Calu3 (cell line): ENCODE results near the gene MRPL19. TPM values are rescaled to one million over a fixed set of nuclear protein-coding genes. Genes with fewer than 3 reads are reported as not detected.

Experiments used
- BruUV-seq: library from RNA; stranded (reverse); fragments of 400-500 nt; replicated peaks from 2 replicates; lab custom pipeline; 2021; lab: Mats Ljungman, UMichigan
- CTCF ChIA-PET: fragments of 300-600 bp; sonication (Branson Sonifier 250); formaldehyde crosslinking; loops from one replicate; lab custom pipeline; 2022; ENCODE audit warnings: antibody characterized with exemption; lab: Charles Lee
- DNase-seq: peaks from one replicate; pipeline ENCODE4 v3.0.0; 2022
- H3K27ac Mint-ChIP-seq: one replicate; pipeline ENCODE4 v1.8.0; 2022; ENCODE audit warnings: mixed read lengths; ENCODE audit not compliant: unreplicated experiment
- H3K27me3 Mint-ChIP-seq: one replicate; pipeline ENCODE4 v1.8.0; 2022; ENCODE audit warnings: mixed read lengths; ENCODE audit not compliant: unreplicated experiment
- H3K36me3 Mint-ChIP-seq: one replicate; pipeline ENCODE4 v1.8.0; 2022; ENCODE audit warnings: mild to moderate bottlenecking, moderate library complexity, mixed read lengths; ENCODE audit not compliant: insufficient read depth, unreplicated experiment
- H3K4me1 Mint-ChIP-seq: one replicate; pipeline ENCODE4 v1.8.0; 2022; ENCODE audit warnings: mild to moderate bottlenecking, low read depth, mixed read lengths; ENCODE audit not compliant: unreplicated experiment
- H3K4me3 Mint-ChIP-seq: one replicate; pipeline ENCODE4 v1.8.0; 2022; ENCODE audit warnings: mild to moderate bottlenecking, low read depth, moderate library complexity, mixed read lengths; ENCODE audit not compliant: unreplicated experiment
- H3K9me3 Mint-ChIP-seq: one replicate; pipeline ENCODE4 v1.8.0; 2022; ENCODE audit warnings: low read depth, mixed read lengths; ENCODE audit not compliant: unreplicated experiment
- CTCF ChIP-seq: fragments of 200-600 bp; IDR thresholded peaks from one replicate; pipeline ENCODE4 v1.8.0; 2022; ENCODE audit warnings: antibody characterized with exemption; ENCODE audit not compliant: unreplicated experiment
- intact Hi-C: fragments of 100-400 bp; cut with micrococcal nuclease; formaldehyde crosslinking; loops from one replicate; pipeline ENCODE4 v1.10.0; 2022; ENCODE audit not compliant: unreplicated experiment
- total RNA-seq: library from RNA; stranded (reverse); gene quantifications from 2 replicates; pipeline ENCODE4 v1.2.3, GENCODE V29; 2022

The MRPL19 gene
- total RNA-seq, 1 experiment from 2014 or later, result 53.3 TPM

GRCh38 chr2:75698918-75699317 is 52.3 kb downstream of the MRPL19 start:
- no peak for TF ChIP-seq CTCF
- H3K9me3 Mint-ChIP-seq, result peaks cover 2% of the 10 kb centered on the region
- no TSS peak for BruUV-seq
- no peaks in the 10 kb centered on the region for H3K27me3 Mint-ChIP-seq
- no peak overlapping the region for H3K27ac Mint-ChIP-seq
- H3K4me1 Mint-ChIP-seq, result no peaks in the 10 kb centered on the region
- H3K36me3 Mint-ChIP-seq, result peaks cover 11% of the 10 kb centered on the region
- intact Hi-C loops, result no loop called here
- CTCF ChIA-PET, result no interaction called here
- no peak overlapping the region for H3K4me3 Mint-ChIP-seq
- no peak for DNase-seq

- peaks cover 2% of the 10 kb centered on the region for H3K9me3 Mint-ChIP-seq
- intact Hi-C loops, result no loop called here
Measured at GRCh38 chr2:75702593-75702992, 56.0 kb downstream of the MRPL19 start.

GRCh38 chr2:75703589-75704287 is 57.2 kb downstream of the MRPL19 start:
- CTCF ChIA-PET, result no interaction called here
- intact Hi-C loops, result no loop called here
- TF ChIP-seq CTCF, result no peak
- BruUV-seq, result no TSS peak
- H3K4me3 Mint-ChIP-seq, result no peak overlapping the region
- H3K27me3 Mint-ChIP-seq, result no peaks in the 10 kb centered on the region
- no peaks in the 10 kb centered on the region for H3K9me3 Mint-ChIP-seq
- peaks cover 25% of the 10 kb centered on the region for H3K36me3 Mint-ChIP-seq
- no peak overlapping the region for H3K27ac Mint-ChIP-seq
- H3K4me1 Mint-ChIP-seq, result peaks cover 9% of the 10 kb centered on the region
- no peak for DNase-seq

More at GRCh38 chr2:75702593-75702992, 56.0 kb downstream of the MRPL19 start:
- no peak for DNase-seq
- CTCF ChIA-PET, result no interaction called here
- Mint-ChIP-seq H3K36me3 (peaks cover 31% of the 10 kb centered on the region), H3K4me1 (peaks cover 9% of the 10 kb centered on the region), H3K4me3 (no peak overlapping the region), H3K27me3 (no peaks in the 10 kb centered on the region), H3K27ac (no peak overlapping the region)
- no TSS peak for BruUV-seq
- TF ChIP-seq CTCF, result no peak

GRCh38 chr2:75705921-75706320 is 59.3 kb downstream of the MRPL19 start:
- intact Hi-C loops, result loop anchor here (2.0 kb wide), 1 partner anchor 59 kb away; the partner anchor contains the start of gene MRPL19
- CTCF ChIA-PET, result no interaction called here

More at GRCh38 chr2:75705921-75706320, 59.3 kb downstream of the MRPL19 start:
- peaks cover 18% of the 10 kb centered on the region for H3K4me1 Mint-ChIP-seq
- H3K36me3 Mint-ChIP-seq, result peaks cover 42% of the 10 kb centered on the region
- BruUV-seq, result no TSS peak
- H3K27ac Mint-ChIP-seq, result no peak overlapping the region
- no peak for TF ChIP-seq CTCF
- no peaks in the 10 kb centered on the region for H3K27me3 Mint-ChIP-seq
- no peaks in the 10 kb centered on the region for H3K9me3 Mint-ChIP-seq
- no peak for DNase-seq
- H3K4me3 Mint-ChIP-seq, result no peak overlapping the region
